Smooth muscle cell (in vitro differentiated cells): ENCODE measurements around the gene CYP27B1. TPM values are rescaled to one million over a fixed set of nuclear protein-coding genes. Genes with fewer than 3 reads are reported as not detected.

Experiments used
- DNase-seq: peaks from one replicate; lab custom pipeline; 2025; ENCODE audit not compliant: unreplicated experiment; lab: John Stamatoyannopoulos, UW
- H2AFZ ChIP-seq: fragments of 200-600 bp; sonication (generic); 2 replicates; pipeline ENCODE4 v1.6.0; 2016; ENCODE audit warnings: antibody characterized with exemption, low read depth, mild to moderate bottlenecking
- H3F3A ChIP-seq: fragments of 200-600 bp; sonication (generic); 2 replicates; pipeline ENCODE4 v1.6.0; 2017; ENCODE audit warnings: antibody characterized with exemption, low read depth
- H3K27ac ChIP-seq: fragments of 200-600 bp; sonication (generic); 2 replicates; pipeline ENCODE4 v1.5.1; 2016; ENCODE audit warnings: low read depth, mild to moderate bottlenecking
- H3K27me3 ChIP-seq: fragments of 200-600 bp; sonication (generic); 2 replicates; pipeline ENCODE4 v1.6.1; 2016; ENCODE audit warnings: low read depth, mild to moderate bottlenecking
- H3K36me3 ChIP-seq: fragments of 200-600 bp; sonication (generic); 2 replicates; pipeline ENCODE4 v1.5.1; 2016; ENCODE audit warnings: low read depth
- H3K4me1 ChIP-seq: fragments of 200-600 bp; sonication (generic); 2 replicates; pipeline ENCODE4 v1.5.1; 2016; ENCODE audit warnings: low read depth
- H3K4me2 ChIP-seq: fragments of 200-600 bp; sonication (generic); 2 replicates; pipeline ENCODE4 v1.6.0; 2016; ENCODE audit warnings: mild to moderate bottlenecking
- H3K4me3 ChIP-seq: fragments of 200-600 bp; sonication (generic); 2 replicates; pipeline ENCODE4 v1.5.1; 2016; ENCODE audit warnings: mild to moderate bottlenecking
- H3K79me2 ChIP-seq: fragments of 200-600 bp; sonication (generic); 2 replicates; pipeline ENCODE4 v1.6.0; 2016; ENCODE audit warnings: low read depth, mild to moderate bottlenecking
- H3K9ac ChIP-seq: fragments of 200-600 bp; sonication (generic); 2 replicates; pipeline ENCODE4 v1.6.0; 2016; ENCODE audit warnings: low read depth
- H3K9me3 ChIP-seq: fragments of 200-600 bp; sonication (generic); replicated peaks from 2 replicates; pipeline ENCODE4 v1.5.1; 2016; ENCODE audit warnings: low read depth
- H4K20me1 ChIP-seq: fragments of 200-600 bp; sonication (generic); 2 replicates; pipeline ENCODE4 v1.6.0; 2016; ENCODE audit warnings: low read depth
- CTCF ChIP-seq: fragments of 200-600 bp; sonication (generic); IDR thresholded peaks from 2 replicates; pipeline ENCODE4 v1.5.1; 2017; ENCODE audit warnings: borderline replicate concordance, mild to moderate bottlenecking, antibody characterized with exemption; ENCODE audit not compliant: insufficient read depth, poor library complexity, severe bottlenecking
- WGBS: methylation state at CpG from one replicate; pipeline ENCODE4 v1.1.7; 2016; ENCODE audit warnings: low lambda C conversion rate; 5-methylcytosine and 5-hydroxymethylcytosine counted together
- polyA plus RNA-seq: library from polyadenylated mRNA; unstranded; fragments of >200 nt; fragmentation: Nextera tagmentation; extraction: Ambion mirVana; gene quantifications from 2 replicates; pipeline ENCODE4 v1.2.1, GENCODE V29; 2016
- total RNA-seq: library from RNA; depleted of rRNA; stranded (reverse); fragments of >200 nt; gene quantifications from 2 replicates; pipeline ENCODE4 v1.2.3, GENCODE V29; 2014

The CYP27B1 gene
- total and polyA plus RNA-seq, 2 experiments from 2014 or later, result 0.81 to 1.7 TPM

GRCh38 chr12:57782243-57782607 lies 15.3 kb upstream of the CYP27B1 start:
- 31% methylated on average over 4 of the region's 4 CpGs for WGBS
- H3K79me2 ChIP-seq, result peaks cover 19% of the 10 kb centered on the region
- no peak overlapping the region for H2AFZ ChIP-seq
- no peak overlapping the region for H3K9ac ChIP-seq
- H3K9me3 ChIP-seq, result no peaks in the 10 kb centered on the region
- no peak overlapping the region for H3K4me2 ChIP-seq
- peak overlapping the region; percentile 87 for H3K4me3 ChIP-seq
- peaks cover 8% of the 10 kb centered on the region for H3K36me3 ChIP-seq
- H3K27me3 ChIP-seq, result no peaks in the 10 kb centered on the region
- H3K4me1 ChIP-seq, result peaks cover 8% of the 10 kb centered on the region
- no peak overlapping the region for H3K27ac ChIP-seq
- no peak for TF ChIP-seq CTCF
- no peaks in the 10 kb centered on the region for H4K20me1 ChIP-seq
- H3F3A ChIP-seq, result no peaks in the 10 kb centered on the region
- no peak for DNase-seq

- Histone ChIP-seq H3F3A (no peaks in the 10 kb centered on the region), H3K4me1 (peaks cover 8% of the 10 kb centered on the region), H3K9ac (no peak overlapping the region), H3K79me2 (peaks cover 19% of the 10 kb centered on the region), H3K27ac (no peak overlapping the region), H3K9me3 (no peaks in the 10 kb centered on the region), H3K4me2 (no peak overlapping the region), H3K27me3 (no peaks in the 10 kb centered on the region), H3K4me3 (no peak overlapping the region), H3K36me3 (peaks cover 8% of the 10 kb centered on the region), H2AFZ (no peak overlapping the region), H4K20me1 (no peaks in the 10 kb centered on the region)
- WGBS, result 70% methylated on average over 2 of the region's 2 CpGs
- DNase-seq, result no peak
- no peak for TF ChIP-seq CTCF
Observed at GRCh38 chr12:57781801-57782200, 14.9 kb upstream of the CYP27B1 start.

- Histone ChIP-seq H3F3A (no peaks in the 10 kb centered on the region), H3K4me3 (no peak overlapping the region), H3K4me1 (peaks cover 8% of the 10 kb centered on the region), H4K20me1 (no peaks in the 10 kb centered on the region), H3K9ac (no peak overlapping the region), H3K9me3 (no peaks in the 10 kb centered on the region), H3K36me3 (peaks cover 4% of the 10 kb centered on the region), H3K27ac (no peak overlapping the region), H3K79me2 (peaks cover 19% of the 10 kb centered on the region), H3K4me2 (no peak overlapping the region), H3K27me3 (no peaks in the 10 kb centered on the region), H2AFZ (no peak overlapping the region)
- WGBS, result 96% methylated on average over 3 of the region's 3 CpGs
- DNase-seq, result no peak
- no peak for TF ChIP-seq CTCF
Observed at GRCh38 chr12:57781244-57781643, 14.4 kb upstream of the CYP27B1 start.

- Histone ChIP-seq H3K36me3 (no peaks in the 10 kb centered on the region), H3K4me2 (no peak overlapping the region), H2AFZ (no peak overlapping the region), H3K79me2 (peaks cover 19% of the 10 kb centered on the region), H3K9ac (no peak overlapping the region), H3K4me1 (peaks cover 8% of the 10 kb centered on the region), H3K27ac (no peak overlapping the region), H3K4me3 (no peak overlapping the region), H3K9me3 (no peaks in the 10 kb centered on the region), H4K20me1 (no peaks in the 10 kb centered on the region), H3K27me3 (no peaks in the 10 kb centered on the region), H3F3A (no peaks in the 10 kb centered on the region)
- TF ChIP-seq CTCF, result no peak
- WGBS, result 92% methylated on average over 4 of the region's 4 CpGs
- no peak for DNase-seq
Observed at GRCh38 chr12:57780284-57780897, 13.5 kb upstream of the CYP27B1 start.
